K562 (cell line): ENCODE measurements around the gene ASIC1.

Experiments used
- CBX1 ChIP-seq: sonication (generic); IDR thresholded peaks from 2 replicates; pipeline ENCODE4 v1.6.1; 2016; ENCODE audit warnings: antibody characterized with exemption, low read depth, mild to moderate bottlenecking
- FOXP1 ChIP-seq: sonication (generic); formaldehyde crosslinking; IDR thresholded peaks from 2 replicates; pipeline ENCODE4 v1.8.0; 2022; ENCODE audit warnings: mild to moderate bottlenecking, missing genetic modification reagents
- GABPA ChIP-seq: fragments of 200-800 bp; sonication (Bioruptor generic); conservative IDR thresholded peaks from 2 replicates; pipeline ENCODE4 v1.6.1; 2016; ENCODE audit warnings: low read depth, missing genetic modification characterization, missing compliant biosample characterization
- PHF8 ChIP-seq: fragments of 200-600 bp; sonication (generic); IDR thresholded peaks from 2 replicates; pipeline ENCODE4 v1.6.1; 2012; ENCODE audit warnings: mixed run types, mild to moderate bottlenecking, inconsistent platforms, low read length, moderate library complexity, borderline replicate concordance
- TEAD4 ChIP-seq, 2 experiments: sonication (generic) in 1 of 2; formaldehyde crosslinking in 1 of 2; IDR thresholded peaks; 2 replicates each; pipeline versions ENCODE4 v1.6.1 to v1.8.0; 2012 to 2022; ENCODE audit warnings: borderline replicate concordance in 1 of 2, inconsistent platforms in 1 of 2, low read length in 1 of 2, mild to moderate bottlenecking in 1 of 2, missing genetic modification reagents in 1 of 2
- ZNF75A ChIP-seq: fragments of 450-650 bp; formaldehyde crosslinking; IDR thresholded peaks from 2 replicates; pipeline ENCODE4 v1.4.0; 2020; ENCODE audit warnings: mild to moderate bottlenecking

GRCh38 chr12:50038336-50038735 is 19.1 kb upstream of the ASIC1 start:
- no peak for TF ChIP-seq FOXP1 (CRISPR knock-in tag)
- no peak for TF ChIP-seq PHF8
- no peak for TF ChIP-seq GABPA (tag)
- TF ChIP-seq ZNF75A (CRISPR knock-in tag) = no peak
- TF ChIP-seq TEAD4 (IDR thresholded peaks at IDR 0.05; ENCODE audit: low read length) = no peak
- TF ChIP-seq TEAD4 (CRISPR knock-in tag; IDR thresholded peaks at IDR 0.05; ENCODE audit: borderline replicate concordance) = no peak
- TF ChIP-seq CBX1 = no peak
